Brain microvascular endothelial cell (primary cell): ENCODE measurements around the gene MAP1S.
"Not testable (repeated sequence)": the region's sequence is repeated elsewhere in the genome, so short reads cannot be mapped to it uniquely, and the experiment has no call there.

ENCODE experiments used
- DNase-seq: peaks from one replicate; pipeline ENCODE4 v3.0.0-alpha.2; 2020
- H3K27ac ChIP-seq: fragments of 250-450 bp; sonication (Bioruptor Pico); 2 replicates; pipeline ENCODE4 v1.5.1; 2020; ENCODE audit warnings: mild to moderate bottlenecking, moderate library complexity
- H3K27me3 ChIP-seq: fragments of 250-450 bp; sonication (Bioruptor Pico); replicated peaks from 2 replicates; pipeline ENCODE4 v1.5.1; 2020; ENCODE audit warnings: mild to moderate bottlenecking
- H3K36me3 ChIP-seq: fragments of 250-450 bp; sonication (Bioruptor Pico); replicated peaks from 2 replicates; pipeline ENCODE4 v1.5.1; 2020; ENCODE audit warnings: mild to moderate bottlenecking
- H3K4me3 ChIP-seq: 2 replicates; pipeline ENCODE4 v1.5.1; 2011; ENCODE audit warnings: low read depth, mild to moderate bottlenecking, control low read depth, low read length, moderate library complexity
- CTCF ChIP-seq: IDR thresholded peaks from 2 replicates; pipeline ENCODE4 v1.5.1; 2011; ENCODE audit warnings: low read depth, mild to moderate bottlenecking, moderate library complexity, low read length, control low read depth, inconsistent platforms; ENCODE audit errors: missing control alignments
- in situ Hi-C: cut with HindIII; loops from 2 replicates; pipeline ENCODE4 v1.10.0; 2017; ENCODE audit warnings: low sequenced_read_pairs, low pct_ligation_motif_present

Gene MAP1S

GRCh38 chr19:17775991-17776803 lies 56.9 kb downstream of the MAP1S start:
- Histone ChIP-seq H3K36me3 (no peaks in the 10 kb centered on the region), H3K27me3 (no peaks in the 10 kb centered on the region), H3K4me3 (no peak overlapping the region), H3K27ac (no peak overlapping the region)
- TF ChIP-seq CTCF: no peak
- DNase-seq: no peak
- in situ Hi-C loops: no loop called here

- H3K27ac ChIP-seq, H3K36me3 ChIP-seq, in situ Hi-C loops: not testable (repeated sequence)
Observed at GRCh38 chr19:17777840-17778239, 58.6 kb downstream of the MAP1S start.

GRCh38 chr19:17778251-17778967 lies 59.1 kb downstream of the MAP1S start:
- H3K4me3 ChIP-seq: peak overlapping the region; percentile 5

More at GRCh38 chr19:17777840-17778239, 58.6 kb downstream of the MAP1S start:
- not testable (repeated sequence) for H3K27me3 ChIP-seq, DNase-seq, H3K4me3 ChIP-seq

GRCh38 chr19:17778968-17779929 lies 60.0 kb downstream of the MAP1S start:
- no peaks in the 10 kb centered on the region for H3K27me3 ChIP-seq
- H3K36me3 ChIP-seq: no peaks in the 10 kb centered on the region
- no peak overlapping the region for H3K4me3 ChIP-seq
- no peak for DNase-seq
- in situ Hi-C loops: no loop called here
- H3K27ac ChIP-seq: no peak overlapping the region
- no peak for TF ChIP-seq CTCF

More at GRCh38 chr19:17778251-17778967, 59.1 kb downstream of the MAP1S start:
- no peaks in the 10 kb centered on the region for H3K27me3 ChIP-seq
- no peak overlapping the region for H3K27ac ChIP-seq
- DNase-seq: peak; percentile 61
- no peak for TF ChIP-seq CTCF
- H3K36me3 ChIP-seq: no peaks in the 10 kb centered on the region
- in situ Hi-C loops: no loop called here

GRCh38 chr19:17780781-17781180 lies 61.5 kb downstream of the MAP1S start:
- Histone ChIP-seq H3K27ac (no peak overlapping the region), H3K27me3 (no peaks in the 10 kb centered on the region), H3K4me3 (no peak overlapping the region), H3K36me3 (no peaks in the 10 kb centered on the region)
- no peak for TF ChIP-seq CTCF
- no peak for DNase-seq
- in situ Hi-C loops: no loop called here

GRCh38 chr19:17783721-17784120 lies 64.4 kb downstream of the MAP1S start:
- H3K36me3 ChIP-seq, DNase-seq, H3K4me3 ChIP-seq, H3K27ac ChIP-seq, H3K27me3 ChIP-seq, in situ Hi-C loops: not testable (repeated sequence)
